Measurements from ENCODE around the gene IP6K2. TPM values are rescaled to one million over a fixed set of nuclear protein-coding genes. Genes with fewer than 3 reads are reported as not detected.

IP6K2 gene
- total RNA-seq, 2 donors from 2014 or later = 93.7 to 116 TPM

GRCh38 chr3:48693826-48694225 is 23.2 kb downstream of the IP6K2 start:
- Mint-ChIP-seq H3K36me3 (ENCODE audit: low read depth) (peaks cover 8% of the 10 kb centered on the region), H3K27ac (peak overlapping the region; percentile 21), H3K27me3 (no peaks in the 10 kb centered on the region), H3K4me1 (peaks cover 15% of the 10 kb centered on the region), H3K4me3 (no peak overlapping the region)
- DNase-seq (no peak), ATAC-seq (no peak)
- H3K9me3 ChIP-seq (ENCODE audit: control insufficient read depth, low read length, poor library complexity, severe bottlenecking) = no peaks in the 10 kb centered on the region

GRCh38 chr3:48692551-48692950 is 24.5 kb downstream of the IP6K2 start:
- DNase-seq = no peak
- no peak for ATAC-seq
- peaks cover 8% of the 10 kb centered on the region for H3K36me3 Mint-ChIP-seq (ENCODE audit: low read depth)
- H3K4me1 Mint-ChIP-seq = peaks cover 13% of the 10 kb centered on the region
- no peak overlapping the region for H3K4me3 Mint-ChIP-seq
- H3K27me3 Mint-ChIP-seq = no peaks in the 10 kb centered on the region
- no peaks in the 10 kb centered on the region for H3K9me3 ChIP-seq (ENCODE audit: control insufficient read depth, low read length, poor library complexity, severe bottlenecking)
- H3K27ac Mint-ChIP-seq = peak overlapping the region; percentile 29

- DNase-seq = no peak
- Mint-ChIP-seq H3K27ac (no peak overlapping the region), H3K27me3 (no peaks in the 10 kb centered on the region), H3K4me3 (no peak overlapping the region), H3K36me3 (ENCODE audit: low read depth) (peaks cover 8% of the 10 kb centered on the region), H3K4me1 (peaks cover 16% of the 10 kb centered on the region)
- no peaks in the 10 kb centered on the region for H3K9me3 ChIP-seq (ENCODE audit: control insufficient read depth, low read length, poor library complexity, severe bottlenecking)
- no peak for ATAC-seq
Observed at GRCh38 chr3:48690846-48691458, 26.1 kb downstream of the IP6K2 start.

GRCh38 chr3:48689384-48689783 is 27.6 kb downstream of the IP6K2 start:
- Mint-ChIP-seq H3K27ac (no peak overlapping the region), H3K27me3 (no peaks in the 10 kb centered on the region), H3K36me3 (ENCODE audit: low read depth) (peaks cover 8% of the 10 kb centered on the region), H3K4me1 (peaks cover 23% of the 10 kb centered on the region), H3K4me3 (no peak overlapping the region)
- H3K9me3 ChIP-seq (ENCODE audit: control insufficient read depth, low read length, poor library complexity, severe bottlenecking) = no peaks in the 10 kb centered on the region
- ATAC-seq = no peak
- no peak for DNase-seq

GRCh38 chr3:48688737-48689075 is 28.3 kb downstream of the IP6K2 start:
- H3K4me3 Mint-ChIP-seq = no peak overlapping the region
- no peak for ATAC-seq
- no peaks in the 10 kb centered on the region for H3K27me3 Mint-ChIP-seq
- H3K36me3 Mint-ChIP-seq (ENCODE audit: low read depth) = peaks cover 8% of the 10 kb centered on the region
- no peaks in the 10 kb centered on the region for H3K9me3 ChIP-seq (ENCODE audit: control insufficient read depth, low read length, poor library complexity, severe bottlenecking)
- DNase-seq = no peak
- no peak overlapping the region for H3K27ac Mint-ChIP-seq
- H3K4me1 Mint-ChIP-seq = peaks cover 26% of the 10 kb centered on the region

- DNase-seq = no peak
- H3K27me3 Mint-ChIP-seq = no peaks in the 10 kb centered on the region
- peaks cover 27% of the 10 kb centered on the region for H3K4me1 Mint-ChIP-seq
- no peak for ATAC-seq
- H3K27ac Mint-ChIP-seq = peak overlapping the region; percentile 60
- H3K9me3 ChIP-seq (ENCODE audit: control insufficient read depth, low read length, poor library complexity, severe bottlenecking) = no peaks in the 10 kb centered on the region
- H3K36me3 Mint-ChIP-seq (ENCODE audit: low read depth) = peaks cover 8% of the 10 kb centered on the region
- no peak overlapping the region for H3K4me3 Mint-ChIP-seq
Observed at GRCh38 chr3:48688032-48688736, 28.8 kb downstream of the IP6K2 start.

- H3K9me3 ChIP-seq (ENCODE audit: control insufficient read depth, low read length, poor library complexity, severe bottlenecking) = no peaks in the 10 kb centered on the region
- H3K4me1 Mint-ChIP-seq = peaks cover 26% of the 10 kb centered on the region
- DNase-seq = no peak
- H3K27me3 Mint-ChIP-seq = no peaks in the 10 kb centered on the region
- peaks cover 4% of the 10 kb centered on the region for H3K36me3 Mint-ChIP-seq (ENCODE audit: low read depth)
- ATAC-seq = no peak
- peak overlapping the region; percentile 60 for H3K27ac Mint-ChIP-seq
- H3K4me3 Mint-ChIP-seq = no peak overlapping the region
Observed at GRCh38 chr3:48687220-48687678, 29.8 kb downstream of the IP6K2 start.

- DNase-seq = no peak
- no peaks in the 10 kb centered on the region for H3K9me3 ChIP-seq (ENCODE audit: control insufficient read depth, low read length, poor library complexity, severe bottlenecking)
- peak overlapping the region; percentile 94 for H3K4me3 Mint-ChIP-seq
- peaks cover 4% of the 10 kb centered on the region for H3K36me3 Mint-ChIP-seq (ENCODE audit: low read depth)
- peaks cover 26% of the 10 kb centered on the region for H3K4me1 Mint-ChIP-seq
- no peak for ATAC-seq
- H3K27me3 Mint-ChIP-seq = no peaks in the 10 kb centered on the region
- peak overlapping the region; percentile 91 for H3K27ac Mint-ChIP-seq
Observed at GRCh38 chr3:48686538-48687219, 30.3 kb downstream of the IP6K2 start.

GRCh38 chr3:48685603-48686511 is 31.2 kb downstream of the IP6K2 start, which contains the start of gene NCKIPSD:
Gene NCKIPSD (minus strand): TSS chr3:48685915. CDS start chr3:48685807, 108 bp downstream.
- H3K36me3 Mint-ChIP-seq (ENCODE audit: low read depth) = peaks cover 1% of the 10 kb centered on the region
- peaks cover 23% of the 10 kb centered on the region for H3K4me1 Mint-ChIP-seq
- peak; percentile 83 to 95 (median 88) for DNase-seq

GRCh38 chr3:48685293-48685602 is 31.8 kb downstream of the IP6K2 start:
- Mint-ChIP-seq H3K27ac (peak overlapping the region; percentile 91), H3K4me3 (peak overlapping the region; percentile 94), H3K4me1 (peaks cover 27% of the 10 kb centered on the region), H3K27me3 (no peaks in the 10 kb centered on the region), H3K36me3 (ENCODE audit: low read depth) (peaks cover 5% of the 10 kb centered on the region)
- no peaks in the 10 kb centered on the region for H3K9me3 ChIP-seq (ENCODE audit: control insufficient read depth, low read length, poor library complexity, severe bottlenecking)
- no peak for ATAC-seq
- DNase-seq = no peak

More at GRCh38 chr3:48685603-48686511, 31.2 kb downstream of the IP6K2 start, which contains the start of gene NCKIPSD:
- peak within 1 kb of the TSS; percentile 94 for H3K4me3 Mint-ChIP-seq
- H3K9me3 ChIP-seq (ENCODE audit: control insufficient read depth, low read length, poor library complexity, severe bottlenecking) = no peaks in the 10 kb centered on the region
- ATAC-seq = peak; percentile 91
- H3K27ac Mint-ChIP-seq = peak within 1 kb of the TSS; percentile 91
- H3K27me3 Mint-ChIP-seq = no peaks in the 10 kb centered on the region

GRCh38 chr3:48684480-48685143 is 32.4 kb downstream of the IP6K2 start:
- Mint-ChIP-seq H3K4me1 (peaks cover 32% of the 10 kb centered on the region), H3K27ac (peak overlapping the region; percentile 91), H3K4me3 (peak overlapping the region; percentile 94), H3K36me3 (ENCODE audit: low read depth) (peaks cover 5% of the 10 kb centered on the region), H3K27me3 (no peaks in the 10 kb centered on the region)
- DNase-seq = no peak
- no peak for ATAC-seq
- H3K9me3 ChIP-seq (ENCODE audit: control insufficient read depth, low read length, poor library complexity, severe bottlenecking) = no peaks in the 10 kb centered on the region

GRCh38 chr3:48684054-48684349 is 33.0 kb downstream of the IP6K2 start:
- Mint-ChIP-seq H3K4me3 (peak overlapping the region; percentile 83), H3K27ac (peak overlapping the region; percentile 91), H3K4me1 (peaks cover 32% of the 10 kb centered on the region), H3K36me3 (ENCODE audit: low read depth) (peaks cover 5% of the 10 kb centered on the region), H3K27me3 (no peaks in the 10 kb centered on the region)
- no peak for ATAC-seq
- no peaks in the 10 kb centered on the region for H3K9me3 ChIP-seq (ENCODE audit: control insufficient read depth, low read length, poor library complexity, severe bottlenecking)
- no peak for DNase-seq
